AG10803 (cell line): ENCODE measurements around the gene SEBOX.

Experiments used
- DNase-seq: peaks from one replicate; pipeline ENCODE4 v3.0.0; 2010; ENCODE audit warnings: low read depth
- H3K4me3 ChIP-seq: 2 replicates; pipeline ENCODE4 v1.5.1; 2011; ENCODE audit warnings: mild to moderate bottlenecking, low read length, control low read depth
- CTCF ChIP-seq: conservative IDR thresholded peaks from 2 replicates; pipeline ENCODE4 v1.5.1; 2011; ENCODE audit warnings: mild to moderate bottlenecking, low read length, control low read depth, inconsistent platforms

The SEBOX gene

DNA sequence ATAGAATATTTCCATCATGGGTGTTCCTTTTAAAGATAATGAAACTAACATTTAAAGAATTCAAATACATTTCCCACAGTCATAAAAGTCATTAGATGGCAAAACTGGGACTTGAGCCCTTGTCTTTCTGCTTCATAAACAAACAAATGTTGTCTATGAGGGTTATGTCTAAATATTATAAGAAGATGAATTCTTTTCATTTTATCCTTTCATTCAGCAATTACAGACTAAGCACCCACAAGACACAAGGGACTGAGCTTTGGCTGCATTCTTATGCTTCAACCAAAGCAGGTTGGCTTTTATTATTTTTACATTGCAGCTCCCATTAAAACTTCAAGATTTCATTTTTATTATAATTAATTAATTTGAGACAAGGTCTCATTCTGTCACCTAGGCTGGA, 21.4 kb upstream of the SEBOX start:
- no peak overlapping the region for H3K4me3 ChIP-seq
- no peak for DNase-seq
- TF ChIP-seq CTCF: no peak

DNA sequence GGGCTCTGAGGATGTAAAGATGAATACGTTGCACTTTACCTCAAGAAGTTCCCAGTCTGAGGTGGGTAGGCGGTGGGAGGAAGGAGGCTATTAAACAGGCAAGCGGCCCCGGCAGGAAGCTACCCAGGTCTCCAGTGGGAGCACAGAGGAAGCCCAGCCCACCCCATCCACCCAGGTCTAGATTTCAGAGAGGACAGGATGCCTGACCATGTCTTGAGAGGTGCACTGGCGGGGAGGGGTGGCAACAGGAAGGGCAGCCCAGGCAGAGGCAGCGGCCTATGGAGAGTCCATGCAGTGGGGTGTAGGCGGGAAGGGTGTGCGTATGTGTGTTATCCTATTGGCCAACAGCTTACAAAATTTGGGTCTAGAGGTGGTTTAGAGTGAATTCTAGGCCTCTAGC, 20.4 kb upstream of the SEBOX start:
- no peak for TF ChIP-seq CTCF
- no peak overlapping the region for H3K4me3 ChIP-seq
- no peak for DNase-seq

- H3K4me3 ChIP-seq: no peak overlapping the region
- DNase-seq: no peak
Observed at GRCh38 chr17:28385037-28385400, 20.0 kb upstream of the SEBOX start.

DNA sequence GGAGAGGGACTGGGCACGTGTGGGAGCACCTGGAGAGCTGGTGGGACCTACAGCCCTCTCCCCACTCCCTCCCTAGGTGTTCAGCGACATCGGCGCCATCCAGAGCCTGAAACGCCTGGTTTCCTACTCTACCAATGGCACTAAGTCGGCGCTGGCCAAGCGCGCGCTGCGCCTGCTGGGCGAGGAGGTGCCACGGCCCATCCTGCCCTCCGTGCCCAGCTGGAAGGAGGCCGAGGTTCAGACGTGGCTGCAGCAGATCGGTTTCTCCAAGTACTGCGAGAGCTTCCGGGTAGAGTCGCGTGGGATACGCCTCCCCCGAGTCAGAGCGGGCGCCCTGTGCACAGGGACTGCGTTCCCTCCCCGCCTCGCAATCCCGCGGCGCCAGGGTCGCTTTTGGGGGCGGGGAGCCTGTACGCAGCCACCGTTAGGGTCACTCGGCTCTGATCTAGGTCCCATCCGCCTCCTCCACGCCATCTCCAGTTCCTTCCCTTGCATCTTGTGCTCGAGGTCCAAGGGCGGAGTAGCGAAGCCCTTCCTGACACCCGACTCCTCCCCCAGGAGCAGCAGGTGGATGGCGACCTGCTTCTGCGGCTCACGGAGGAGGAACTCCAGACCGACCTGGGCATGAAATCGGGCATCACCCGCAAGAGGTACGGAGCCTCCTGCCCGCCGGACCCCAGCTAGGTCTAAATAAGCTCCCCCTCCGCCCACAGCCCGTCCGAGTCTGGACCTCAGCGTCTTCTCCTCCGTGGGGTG, 19.5 kb upstream of the SEBOX start:
- peak; percentile 13 for DNase-seq
- H3K4me3 ChIP-seq: peak overlapping the region; percentile 38

More at GRCh38 chr17:28385037-28385400, 20.0 kb upstream of the SEBOX start:
- no peak for TF ChIP-seq CTCF

GRCh38 chr17:28381141-28381825, 16.3 kb upstream of the SEBOX start:
- no peak for DNase-seq
- H3K4me3 ChIP-seq: no peak overlapping the region
- 0 out of 2 replicates have a peak, but pooled peaks have one; percentile 6 for TF ChIP-seq CTCF

More for the DNA sequence above, 19.5 kb upstream of the SEBOX start:
- TF ChIP-seq CTCF: no peak

DNA sequence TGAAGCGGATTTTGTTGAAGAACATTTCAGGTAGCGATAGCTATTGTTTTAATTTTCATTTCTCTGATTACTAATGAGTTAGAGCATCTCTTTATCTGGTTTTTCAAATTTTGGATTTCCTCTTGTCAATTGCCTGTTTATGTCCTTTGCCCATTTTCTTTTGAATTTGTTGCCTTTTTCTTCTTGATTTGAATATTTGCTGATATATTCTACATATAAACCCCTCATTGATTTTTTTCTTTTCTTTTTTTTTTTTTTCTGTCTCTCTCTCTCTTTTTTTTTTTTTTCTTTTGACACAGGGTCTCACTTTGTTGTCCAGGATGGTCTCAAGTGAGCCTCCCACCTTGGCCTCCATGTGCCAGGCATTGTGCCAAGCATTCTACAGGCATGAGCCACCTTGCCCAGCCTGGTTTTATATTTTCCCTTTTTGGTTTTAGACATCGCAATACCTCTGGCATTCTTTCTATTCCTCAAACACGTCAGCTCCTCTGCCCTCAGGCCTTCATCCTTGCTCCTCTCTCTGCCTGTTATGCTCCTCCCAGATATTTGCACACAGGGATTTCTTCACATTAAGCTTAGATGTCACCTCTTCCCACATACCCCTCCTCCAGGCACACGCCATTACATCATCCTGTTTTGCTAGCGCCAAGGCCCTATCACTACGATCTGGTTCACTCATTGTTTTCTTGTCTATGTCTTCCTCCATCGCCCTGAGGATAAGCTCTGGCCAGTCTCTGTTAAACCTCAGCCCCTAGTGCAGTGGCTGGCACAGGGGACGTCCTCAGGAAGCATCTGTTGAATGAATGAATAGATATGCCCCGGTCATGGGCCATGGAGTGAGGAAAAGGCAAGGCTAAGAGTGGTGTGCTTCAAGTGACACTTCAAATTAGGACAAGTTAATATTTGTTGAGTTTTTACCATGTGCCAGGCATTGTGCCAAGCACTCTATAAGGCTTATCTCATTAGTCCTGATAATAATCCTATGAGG, 15.1 kb upstream of the SEBOX start:
- TF ChIP-seq CTCF: no peak
- peak; percentile 50 for DNase-seq
- no peak overlapping the region for H3K4me3 ChIP-seq
